Central memory CD8-positive, alpha-beta T cell (primary cell): ENCODE data around the gene SNTG2.

Experiments
- ATAC-seq: fragments of 150-1000 bp; cut with Tn5 transposase; replicated peaks from 2 replicates; pipeline ENCODE4 v1.10.0; 2022; ENCODE audit warnings: mild to moderate bottlenecking, moderate FRiP score, moderate number of reproducible peaks; ENCODE audit not compliant: poor library complexity, severe bottlenecking; ENCODE audit errors: extremely low read depth
- DNase-seq, 2 donors: peaks; one replicate each; pipeline ENCODE4 v3.0.0; 2021; ENCODE audit warnings: low spot score in 2 of 2
- H3K27ac Mint-ChIP-seq: one replicate; pipeline ENCODE4 v1.8.0; 2022; ENCODE audit warnings: low read depth, mild to moderate bottlenecking, moderate library complexity, mixed read lengths
- H3K27me3 Mint-ChIP-seq: one replicate; pipeline ENCODE4 v1.8.0; 2022; ENCODE audit warnings: mixed read lengths
- H3K36me3 Mint-ChIP-seq: one replicate; pipeline ENCODE4 v1.8.0; 2022; ENCODE audit warnings: mild to moderate bottlenecking, moderate library complexity, mixed read lengths; ENCODE audit not compliant: insufficient read depth
- H3K4me1 Mint-ChIP-seq: one replicate; pipeline ENCODE4 v1.8.0; 2022; ENCODE audit warnings: mixed read lengths
- H3K4me3 Mint-ChIP-seq: one replicate; pipeline ENCODE4 v1.8.0; 2022; ENCODE audit warnings: mild to moderate bottlenecking, moderate library complexity, mixed read lengths
- H3K9me3 Mint-ChIP-seq: one replicate; pipeline ENCODE4 v1.8.0; 2022; ENCODE audit warnings: mixed read lengths

Gene SNTG2

DNA sequence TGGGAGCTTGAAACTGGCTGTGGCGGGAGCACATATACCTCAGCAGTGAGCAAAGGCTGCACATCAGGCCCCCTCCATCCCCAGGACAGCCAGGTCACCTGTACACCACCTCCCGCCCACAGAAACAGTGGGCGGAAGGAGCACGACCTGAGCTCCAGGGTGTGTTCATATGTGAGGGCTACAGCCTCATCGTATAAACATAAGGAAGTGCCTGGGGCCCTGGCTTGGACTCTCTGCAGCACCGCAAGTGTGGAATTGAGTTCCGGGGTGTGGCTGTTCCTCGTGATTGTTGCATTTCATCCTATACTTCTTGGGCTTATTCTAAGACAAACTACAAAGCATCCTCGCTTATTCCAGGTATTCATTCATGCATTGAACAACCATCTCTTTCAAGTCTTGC lies 402.5 kb downstream of the SNTG2 start:
- Mint-ChIP-seq H3K27ac (no peak overlapping the region), H3K4me1 (no peaks in the 10 kb centered on the region), H3K36me3 (peaks cover 2% of the 10 kb centered on the region), H3K27me3 (no peaks in the 10 kb centered on the region), H3K9me3 (peaks cover 5% of the 10 kb centered on the region), H3K4me3 (no peak overlapping the region)
- ATAC-seq (no peak), DNase-seq (no peak)

DNA sequence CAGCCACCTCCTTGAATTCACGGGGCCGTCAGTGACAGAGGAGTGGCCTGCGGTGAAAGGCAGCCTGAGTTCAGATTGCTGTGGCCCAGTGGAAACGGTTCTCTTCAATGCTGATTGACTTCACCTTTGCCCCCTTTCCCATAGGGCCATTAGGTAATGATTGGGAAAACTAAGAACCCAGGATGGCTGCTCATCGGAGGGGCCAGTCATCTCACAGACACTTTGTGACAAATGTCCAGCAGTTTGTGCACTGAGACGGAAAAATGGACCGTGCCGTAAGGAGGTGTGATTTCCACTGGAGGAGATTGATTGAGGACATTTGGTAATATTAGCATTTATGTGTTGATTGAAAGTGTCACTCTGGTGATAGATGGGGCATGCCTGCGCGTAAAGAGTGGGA lies 402.9 kb downstream of the SNTG2 start:
- no peaks in the 10 kb centered on the region for H3K4me1 Mint-ChIP-seq
- no peak overlapping the region for H3K27ac Mint-ChIP-seq
- ATAC-seq (no peak), DNase-seq (no peak)
- H3K4me3 Mint-ChIP-seq, result no peak overlapping the region
- H3K27me3 Mint-ChIP-seq, result no peaks in the 10 kb centered on the region
- peaks cover 4% of the 10 kb centered on the region for H3K36me3 Mint-ChIP-seq
- H3K9me3 Mint-ChIP-seq, result peaks cover 5% of the 10 kb centered on the region

DNA sequence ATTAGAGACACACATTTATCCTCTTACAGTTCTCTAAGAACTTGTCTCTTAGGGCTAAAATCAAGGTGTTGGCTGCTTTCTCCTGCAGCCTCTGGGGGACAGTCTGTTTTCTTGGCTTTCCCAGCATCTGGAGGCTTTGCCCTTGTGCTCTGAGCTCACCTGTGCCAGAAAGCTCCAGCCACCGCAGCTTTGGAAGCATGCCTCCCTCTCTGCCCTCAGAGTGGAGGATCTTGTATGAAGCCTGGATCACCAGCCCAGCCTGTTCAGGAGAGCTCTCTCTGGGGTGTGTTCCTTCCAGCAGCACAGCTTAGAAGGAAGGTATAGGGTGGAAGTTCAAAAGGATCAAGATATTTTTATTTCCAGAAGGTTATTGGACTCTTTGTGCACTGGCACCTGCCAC lies 409.5 kb downstream of the SNTG2 start:
- ATAC-seq (no peak), DNase-seq (no peak)
- no peaks in the 10 kb centered on the region for H3K4me1 Mint-ChIP-seq
- H3K4me3 Mint-ChIP-seq, result no peak overlapping the region
- peaks cover 2% of the 10 kb centered on the region for H3K36me3 Mint-ChIP-seq
- H3K27ac Mint-ChIP-seq, result no peak overlapping the region
- H3K9me3 Mint-ChIP-seq, result peaks cover 6% of the 10 kb centered on the region
- no peaks in the 10 kb centered on the region for H3K27me3 Mint-ChIP-seq

DNA sequence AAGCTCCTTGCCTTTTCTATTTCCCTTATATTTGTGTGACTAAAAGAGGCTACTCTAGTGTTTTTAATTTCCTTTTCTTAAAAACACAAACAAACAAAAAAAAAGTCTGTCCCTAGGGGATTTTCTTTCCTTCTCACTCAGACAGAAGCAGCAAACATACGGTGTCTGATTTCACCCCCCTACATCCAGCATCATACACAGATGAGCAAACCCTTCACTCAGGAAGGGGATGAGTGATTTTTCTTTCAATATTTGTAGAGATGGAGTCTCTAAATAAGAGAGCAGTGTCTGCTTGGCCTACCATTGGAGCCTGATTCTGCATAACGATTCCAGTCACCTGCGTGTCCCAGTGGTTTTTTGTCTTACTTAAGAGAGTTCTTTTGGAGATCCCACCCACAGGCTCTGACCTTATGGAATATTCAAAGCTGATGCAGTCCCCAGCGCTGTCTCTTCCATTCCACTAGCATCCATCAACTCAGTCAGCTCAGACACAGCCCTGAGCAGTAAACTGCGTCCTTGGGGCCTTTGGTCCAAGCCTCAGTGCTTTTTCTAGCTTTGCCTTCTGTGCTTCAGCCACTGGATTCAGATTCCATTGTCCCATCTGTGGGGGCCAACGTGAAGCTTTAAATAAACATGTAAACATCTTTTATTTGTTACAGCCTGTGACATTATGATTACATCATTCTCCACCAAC lies 410.1 kb downstream of the SNTG2 start:
- Mint-ChIP-seq H3K9me3 (peaks cover 6% of the 10 kb centered on the region), H3K4me3 (no peak overlapping the region), H3K4me1 (no peaks in the 10 kb centered on the region), H3K27me3 (no peaks in the 10 kb centered on the region), H3K27ac (no peak overlapping the region), H3K36me3 (peaks cover 1% of the 10 kb centered on the region)
- no peak for ATAC-seq
- no peak for DNase-seq

DNA sequence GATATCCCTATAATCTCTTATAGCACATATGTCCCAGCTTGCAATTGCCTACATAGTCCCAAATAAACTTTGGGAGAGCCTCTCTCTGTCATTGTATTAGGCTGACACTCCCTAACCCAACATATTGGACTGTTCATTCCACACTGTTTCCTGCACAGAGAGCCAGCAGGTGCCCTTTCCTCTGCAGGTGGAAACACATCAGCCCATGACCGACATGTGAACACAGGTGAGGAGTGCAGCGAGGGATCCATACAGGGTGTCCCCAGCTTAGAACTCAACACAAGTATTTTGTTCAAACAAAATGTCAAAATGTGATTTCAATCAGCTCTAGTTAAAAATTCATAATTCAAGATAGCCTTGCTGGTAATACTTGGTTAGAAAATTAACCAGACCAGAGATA lies 412.7 kb downstream of the SNTG2 start:
- H3K36me3 Mint-ChIP-seq, result no peaks in the 10 kb centered on the region
- no peak overlapping the region for H3K4me3 Mint-ChIP-seq
- no peak overlapping the region for H3K27ac Mint-ChIP-seq
- no peaks in the 10 kb centered on the region for H3K4me1 Mint-ChIP-seq
- ATAC-seq, result no peak
- H3K27me3 Mint-ChIP-seq, result no peaks in the 10 kb centered on the region
- peaks cover 6% of the 10 kb centered on the region for H3K9me3 Mint-ChIP-seq
- no peak for DNase-seq

DNA sequence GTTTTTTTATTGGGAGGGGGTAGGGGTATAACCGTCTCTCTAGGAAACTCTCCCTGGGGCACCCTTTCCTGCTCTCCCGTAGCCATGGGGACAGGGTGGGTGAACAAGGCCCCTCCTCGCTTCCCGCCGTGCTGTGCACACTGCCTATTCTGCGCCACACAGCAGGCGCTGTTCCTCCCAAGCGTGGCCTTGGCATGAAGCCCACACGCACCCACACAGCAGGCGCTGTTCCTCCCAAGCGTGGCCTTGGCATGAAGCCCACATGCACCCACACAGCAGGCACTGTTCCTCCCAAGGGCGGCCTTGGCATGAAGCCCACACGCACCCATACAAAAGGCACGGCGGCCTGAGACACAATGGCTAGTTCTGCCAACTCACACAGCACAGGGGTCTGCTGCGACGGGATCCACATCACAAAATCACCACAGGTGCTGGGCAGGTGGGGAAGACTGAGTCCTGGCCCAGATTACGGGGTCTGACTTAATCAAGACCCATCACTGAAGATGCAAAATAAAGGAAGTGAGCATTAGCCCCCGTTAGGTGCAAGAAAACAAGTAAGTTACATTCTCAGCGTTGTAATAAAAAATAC lies 416.0 kb downstream of the SNTG2 start:
- H3K27me3 Mint-ChIP-seq, result no peaks in the 10 kb centered on the region
- peaks cover 6% of the 10 kb centered on the region for H3K9me3 Mint-ChIP-seq
- no peak overlapping the region for H3K4me3 Mint-ChIP-seq
- DNase-seq (no peak), ATAC-seq (no peak)
- no peaks in the 10 kb centered on the region for H3K36me3 Mint-ChIP-seq
- H3K4me1 Mint-ChIP-seq, result no peaks in the 10 kb centered on the region
- no peak overlapping the region for H3K27ac Mint-ChIP-seq

DNA sequence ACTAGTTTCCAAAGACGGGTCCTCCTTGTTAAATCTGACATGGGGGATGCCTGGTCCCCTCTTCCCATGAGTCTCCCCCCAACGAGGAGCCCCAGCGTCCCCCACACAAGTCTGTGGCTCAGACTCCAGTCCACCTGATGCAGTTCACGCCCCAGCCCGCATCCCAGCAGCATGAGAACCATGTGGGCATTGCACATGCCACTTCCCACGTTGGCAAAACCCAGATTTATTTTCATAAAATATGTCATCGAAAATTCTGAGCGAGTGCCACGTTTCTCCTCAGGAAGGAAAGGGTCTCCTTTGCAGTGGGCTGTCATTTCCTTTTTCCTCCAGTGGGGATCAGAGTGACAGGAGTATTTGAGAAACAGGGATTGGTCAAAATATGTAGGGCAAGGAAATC lies 417.0 kb downstream of the SNTG2 start:
- H3K4me3 Mint-ChIP-seq, result no peak overlapping the region
- no peaks in the 10 kb centered on the region for H3K27me3 Mint-ChIP-seq
- no peaks in the 10 kb centered on the region for H3K36me3 Mint-ChIP-seq
- ATAC-seq, result no peak
- no peak overlapping the region for H3K27ac Mint-ChIP-seq
- no peak for DNase-seq
- no peaks in the 10 kb centered on the region for H3K4me1 Mint-ChIP-seq
- peaks cover 6% of the 10 kb centered on the region for H3K9me3 Mint-ChIP-seq

DNA sequence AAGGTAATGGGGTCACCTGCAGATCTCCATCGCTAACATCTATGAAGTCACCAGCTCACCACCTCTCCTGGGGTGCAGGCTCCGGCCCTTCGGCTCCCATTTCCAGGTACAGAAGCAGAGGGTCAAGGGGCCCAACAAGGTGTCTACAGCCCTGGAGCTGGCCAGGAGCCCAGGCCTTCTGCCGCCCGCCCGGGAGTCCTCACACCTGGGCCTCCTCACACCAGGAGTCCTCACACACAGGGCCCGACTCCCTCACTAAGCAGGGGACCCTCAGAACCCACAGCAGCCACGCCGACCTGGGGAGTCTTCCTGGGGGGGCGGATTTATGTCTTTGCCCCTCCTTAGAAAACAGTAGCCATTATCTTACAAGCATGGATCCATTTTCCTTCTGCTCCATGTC lies 419.3 kb downstream of the SNTG2 start:
- no peaks in the 10 kb centered on the region for H3K9me3 Mint-ChIP-seq
- DNase-seq (no peak), ATAC-seq (no peak)
- H3K27me3 Mint-ChIP-seq, result no peaks in the 10 kb centered on the region
- H3K4me3 Mint-ChIP-seq, result no peak overlapping the region
- H3K27ac Mint-ChIP-seq, result no peak overlapping the region
- no peaks in the 10 kb centered on the region for H3K36me3 Mint-ChIP-seq
- H3K4me1 Mint-ChIP-seq, result no peaks in the 10 kb centered on the region

DNA sequence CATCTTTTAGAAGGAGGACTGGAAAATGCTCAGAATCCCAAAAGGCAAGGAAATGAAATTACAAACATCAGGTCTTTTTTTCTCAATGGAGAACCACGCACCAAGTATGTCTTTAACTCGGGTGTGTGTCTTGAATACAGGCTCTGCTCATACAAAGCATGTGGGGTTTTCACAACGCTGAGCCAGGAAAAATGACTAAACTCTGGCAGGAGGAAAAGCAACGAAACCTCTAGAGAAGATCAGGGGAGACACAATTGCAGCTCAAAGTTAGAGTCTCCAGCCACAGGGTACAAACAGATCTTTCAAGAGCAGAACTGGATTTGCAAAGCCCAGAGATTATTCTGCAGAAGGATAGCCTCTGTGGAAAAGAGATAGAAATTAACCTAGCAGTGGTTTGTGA lies 419.8 kb downstream of the SNTG2 start:
- Mint-ChIP-seq H3K4me3 (no peak overlapping the region), H3K27me3 (no peaks in the 10 kb centered on the region), H3K4me1 (no peaks in the 10 kb centered on the region), H3K9me3 (no peaks in the 10 kb centered on the region), H3K27ac (no peak overlapping the region), H3K36me3 (no peaks in the 10 kb centered on the region)
- ATAC-seq (no peak), DNase-seq (no peak)

DNA sequence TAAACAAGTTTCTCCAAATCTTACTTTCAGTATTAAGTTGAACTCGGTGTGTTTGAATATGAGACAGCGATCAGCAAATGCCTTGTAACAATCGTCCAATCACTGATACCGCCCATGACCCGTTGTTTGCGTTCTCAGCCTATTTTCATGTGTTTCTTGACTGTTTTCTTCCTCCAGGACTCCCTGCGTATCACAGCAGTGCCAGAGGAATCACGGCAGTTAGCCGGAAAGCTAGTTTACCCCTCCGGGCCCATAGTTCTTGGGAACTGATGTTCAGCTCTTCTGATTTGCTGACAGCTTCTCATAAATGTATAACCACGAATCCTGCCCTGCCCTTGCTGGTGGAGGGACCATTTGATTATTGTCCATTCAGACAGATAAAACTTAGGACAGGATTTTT lies 420.4 kb downstream of the SNTG2 start:
- H3K4me1 Mint-ChIP-seq, result no peaks in the 10 kb centered on the region
- H3K36me3 Mint-ChIP-seq, result no peaks in the 10 kb centered on the region
- H3K27me3 Mint-ChIP-seq, result no peaks in the 10 kb centered on the region
- no peak for ATAC-seq
- H3K27ac Mint-ChIP-seq, result no peak overlapping the region
- DNase-seq, result no peak
- H3K9me3 Mint-ChIP-seq, result no peaks in the 10 kb centered on the region
- no peak overlapping the region for H3K4me3 Mint-ChIP-seq

DNA sequence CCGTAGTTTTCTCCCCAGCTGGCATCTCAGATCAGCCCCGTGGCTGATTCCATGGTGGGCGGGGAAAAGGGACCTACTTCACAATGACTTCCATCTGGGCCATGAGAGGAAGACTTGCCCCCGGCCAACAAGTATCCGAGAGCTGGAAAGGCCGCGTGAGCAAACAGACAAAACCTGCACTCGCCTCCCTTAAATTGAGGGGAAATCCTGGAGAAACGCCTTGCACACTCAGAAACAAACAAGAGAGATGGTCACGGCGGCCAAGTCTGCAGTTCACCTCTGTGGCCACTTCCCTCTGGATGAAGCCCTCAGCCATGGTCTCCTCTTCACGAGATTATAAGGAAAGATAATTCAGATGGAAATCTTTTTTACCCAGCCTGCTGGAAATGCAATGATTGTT lies 423.2 kb downstream of the SNTG2 start:
- no peak overlapping the region for H3K4me3 Mint-ChIP-seq
- DNase-seq, result no peak
- no peaks in the 10 kb centered on the region for H3K9me3 Mint-ChIP-seq
- H3K36me3 Mint-ChIP-seq, result no peaks in the 10 kb centered on the region
- no peak overlapping the region for H3K27ac Mint-ChIP-seq
- no peaks in the 10 kb centered on the region for H3K4me1 Mint-ChIP-seq
- H3K27me3 Mint-ChIP-seq, result no peaks in the 10 kb centered on the region
- ATAC-seq, result no peak

DNA sequence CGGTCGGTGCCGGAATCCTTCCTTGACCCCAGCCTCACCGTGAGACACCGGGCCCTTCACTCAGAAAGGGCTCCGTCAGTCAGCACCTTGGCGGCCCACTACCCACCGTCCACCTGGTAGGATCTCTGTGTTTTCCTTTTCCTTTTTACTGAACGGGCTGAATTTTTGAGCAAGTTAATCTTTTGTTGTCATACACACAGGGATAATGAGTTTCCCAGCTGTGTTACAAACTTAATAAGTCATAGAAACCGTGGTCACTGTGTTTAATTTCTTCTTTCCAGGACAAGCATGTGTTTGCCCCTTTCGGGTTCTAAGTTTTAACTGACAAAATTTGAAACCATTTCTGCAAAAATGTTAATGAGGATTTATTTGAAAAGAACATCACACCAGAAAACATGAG lies 423.6 kb downstream of the SNTG2 start:
- H3K27ac Mint-ChIP-seq, result no peak overlapping the region
- ATAC-seq, result no peak
- no peak for DNase-seq

DNA sequence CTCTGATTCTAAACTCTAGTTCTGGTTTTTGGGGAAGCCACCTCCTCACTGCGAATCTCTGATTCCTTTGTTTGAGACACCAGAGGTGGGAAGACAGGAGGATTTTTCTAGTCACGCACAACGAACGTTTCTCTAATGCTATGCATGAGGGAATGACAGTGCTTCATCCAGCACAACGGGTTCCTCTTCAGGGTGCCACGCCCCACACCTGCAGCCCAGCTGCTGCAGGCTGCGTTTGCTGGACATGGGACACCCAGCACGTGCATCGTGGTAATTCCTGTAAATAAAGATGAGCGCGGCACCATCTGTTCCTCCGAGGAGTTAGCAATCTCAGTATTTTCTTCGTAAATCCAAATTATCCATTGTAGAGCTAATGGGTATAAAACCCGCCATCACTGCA lies 425.1 kb downstream of the SNTG2 start:
- H3K36me3 Mint-ChIP-seq, result no peaks in the 10 kb centered on the region
- H3K4me1 Mint-ChIP-seq, result no peaks in the 10 kb centered on the region
- ATAC-seq, result no peak
- no peak overlapping the region for H3K27ac Mint-ChIP-seq
- DNase-seq, result no peak
- H3K4me3 Mint-ChIP-seq, result no peak overlapping the region
- no peaks in the 10 kb centered on the region for H3K27me3 Mint-ChIP-seq
- H3K9me3 Mint-ChIP-seq, result no peaks in the 10 kb centered on the region

More for the DNA sequence above, 423.6 kb downstream of the SNTG2 start:
- Mint-ChIP-seq H3K27me3 (no peaks in the 10 kb centered on the region), H3K4me1 (no peaks in the 10 kb centered on the region), H3K36me3 (no peaks in the 10 kb centered on the region), H3K9me3 (no peaks in the 10 kb centered on the region), H3K4me3 (no peak overlapping the region)
